Measurements from ENCODE around the gene PTPRA. TPM values are rescaled to one million over a fixed set of nuclear protein-coding genes. Genes with fewer than 3 reads are reported as not detected.

Gene PTPRA
- total and polyA plus RNA-seq, 10 of the 15 experiments (the other 5 are each of a cell fraction or from before 2014, with no cell fraction given) = 3.9 to 62.1 (median 34.6) TPM

GRCh38 chr20:2952766-2953165 is 79.5 kb downstream of the PTPRA start:
- TF ChIP-seq POLR2AphosphoS5 (IDR thresholded peaks at IDR 0.05; ENCODE audit: low read length) (no peak), CTCF (IDR thresholded peaks at IDR 0.05 in 2 of 3, conservative IDR thresholded peaks at IDR 0.05 in 1 of 3; ENCODE audit: control insufficient read depth in 2 of 3, extremely low read depth in 1 of 3, insufficient read depth in 1 of 3, low read depth in 3 of 3, low read length in 3 of 3) (no peak), WRNIP1 (IDR thresholded peaks at IDR 0.05; ENCODE audit: borderline replicate concordance, low read depth, low read length) (no peak), MYB (IDR thresholded peaks at IDR 0.05; ENCODE audit: borderline replicate concordance, low read depth, low read length) (no peak), RCOR1 (conservative IDR thresholded peaks at IDR 0.05; ENCODE audit: low read depth, low read length) (no peak), PAX5 (IDR thresholded peaks at IDR 0.05; ENCODE audit: borderline replicate concordance, low read depth, low read length) (no peak), JUND (IDR thresholded peaks at IDR 0.05; ENCODE audit: low read depth, low read length) (no peak), BCL11A (IDR thresholded peaks at IDR 0.05; ENCODE audit: low read depth, low read length) (no peak), NFXL1 (IDR thresholded peaks at IDR 0.05; ENCODE audit: borderline replicate concordance) (no peak), BCL3 (IDR thresholded peaks at IDR 0.05; ENCODE audit: borderline replicate concordance, insufficient read depth, low read depth, low read length, poor library complexity, severe bottlenecking) (no peak), RELB (IDR thresholded peaks at IDR 0.05; ENCODE audit: low read depth) (no peak), ZZZ3 (IDR thresholded peaks at IDR 0.05; ENCODE audit: control insufficient read depth, insufficient read length, low read depth) (no peak), USF1 (IDR thresholded peaks at IDR 0.05; ENCODE audit: borderline replicate concordance, extremely low read length, insufficient read depth, low read depth, low read length) (no peak), NFYA (IDR thresholded peaks at IDR 0.05; ENCODE audit: borderline replicate concordance, low read depth, low read length) (no peak), SMAD5 (IDR thresholded peaks at IDR 0.05; ENCODE audit: low read depth) (no peak), ZNF274 (IDR thresholded peaks at IDR 0.05; ENCODE audit: insufficient read depth, insufficient read length) (no peak)
- no peaks in the 10 kb centered on the region for H4K20me1 ChIP-seq (ENCODE audit: control insufficient read depth, insufficient read depth)
- H3K9ac ChIP-seq (ENCODE audit: control insufficient read depth, insufficient read depth, low read length) = no peak overlapping the region
- no peaks in the 10 kb centered on the region for H3K9me3 ChIP-seq (replicated peaks; ENCODE audit: control insufficient read depth, insufficient read depth, low read length)
- ChIA-PET CTCF (interaction anchor here (1.1 kb wide), 1 partner anchor 8 kb away, joined by 3 read pairs; no protein-coding TSS in a partner anchor), RAD21 (ENCODE audit: unreplicated experiment) (no interaction called here), POLR2A (no interaction called here), SMC1A (ENCODE audit: uncharacterized antibody, unreplicated experiment) (interaction anchor here (0.8 kb wide), 1 partner anchor 13 kb away, joined by 4 read pairs; no protein-coding TSS in a partner anchor)
- H3K27me3 ChIP-seq (replicated peaks in 1 of 2; ENCODE audit: control insufficient read depth in 2 of 2, insufficient read depth in 2 of 2, low read length in 1 of 2) = no peaks in the 10 kb centered on the region
- H3K79me2 ChIP-seq (ENCODE audit: control insufficient read depth, insufficient read depth, low read length) = no peaks in the 10 kb centered on the region
- ATAC-seq (no peak), DNase-seq (ENCODE audit: low read depth, low spot score) (no peak), FAIRE-seq (no peak)
- H2AFZ ChIP-seq (ENCODE audit: control insufficient read depth, low read depth, low read length) = no peak overlapping the region
- peaks cover 3 to 4% of the 10 kb centered on the region in 2 experiments; a peak in 3 of 4 replicates for H3K36me3 ChIP-seq (ENCODE audit: control insufficient read depth in 2 of 2, insufficient read depth in 2 of 2, low read length in 1 of 2)
- H3K27ac ChIP-seq (ENCODE audit: control insufficient read depth, insufficient read depth) = no peak overlapping the region
- no TSS peak for BruUV-seq (replicated peaks)
- no peak overlapping the region for H3K4me2 ChIP-seq (ENCODE audit: control insufficient read depth, insufficient read depth)
- H3K4me1 ChIP-seq (ENCODE audit: control insufficient read depth, insufficient read depth, low read length) = peaks cover 6% of the 10 kb centered on the region
- in situ Hi-C loops (cut with MboI) (no loop called here), intact Hi-C loops (cut with micrococcal nuclease; ENCODE audit: unreplicated experiment) (no loop called here)
- no peak overlapping the region for H3K4me3 ChIP-seq
- 43% methylated on average over 1 of the region's 1 CpG for WGBS (ENCODE audit: insufficient coverage, insufficient replicate concordance, low lambda C conversion rate, missing lambda C conversion rate)
